GM12864 (cell line): Measurements from ENCODE around the gene RELA.

Experiments
- DNase-seq: peaks from one replicate; pipeline ENCODE4 v3.0.0-alpha.2; 2011; ENCODE audit warnings: low read depth
- H3K4me3 ChIP-seq: 2 replicates; pipeline ENCODE4 v1.5.1; 2011; ENCODE audit warnings: mild to moderate bottlenecking, low read depth, low read length, control low read depth
- TF ChIP-seq, protein P1 (sequence below): IDR thresholded peaks from 2 replicates; pipeline ENCODE4 v1.5.1; 2011; ENCODE audit warnings: low read depth, mild to moderate bottlenecking, moderate library complexity, low read length, control low read depth, inconsistent platforms; ENCODE audit errors: missing control alignments

Gene RELA

GRCh38 chr11:65651339-65651588, 11.5 kb downstream of the RELA start:
- DNase-seq = no peak
- TF ChIP-seq, protein P1, sequence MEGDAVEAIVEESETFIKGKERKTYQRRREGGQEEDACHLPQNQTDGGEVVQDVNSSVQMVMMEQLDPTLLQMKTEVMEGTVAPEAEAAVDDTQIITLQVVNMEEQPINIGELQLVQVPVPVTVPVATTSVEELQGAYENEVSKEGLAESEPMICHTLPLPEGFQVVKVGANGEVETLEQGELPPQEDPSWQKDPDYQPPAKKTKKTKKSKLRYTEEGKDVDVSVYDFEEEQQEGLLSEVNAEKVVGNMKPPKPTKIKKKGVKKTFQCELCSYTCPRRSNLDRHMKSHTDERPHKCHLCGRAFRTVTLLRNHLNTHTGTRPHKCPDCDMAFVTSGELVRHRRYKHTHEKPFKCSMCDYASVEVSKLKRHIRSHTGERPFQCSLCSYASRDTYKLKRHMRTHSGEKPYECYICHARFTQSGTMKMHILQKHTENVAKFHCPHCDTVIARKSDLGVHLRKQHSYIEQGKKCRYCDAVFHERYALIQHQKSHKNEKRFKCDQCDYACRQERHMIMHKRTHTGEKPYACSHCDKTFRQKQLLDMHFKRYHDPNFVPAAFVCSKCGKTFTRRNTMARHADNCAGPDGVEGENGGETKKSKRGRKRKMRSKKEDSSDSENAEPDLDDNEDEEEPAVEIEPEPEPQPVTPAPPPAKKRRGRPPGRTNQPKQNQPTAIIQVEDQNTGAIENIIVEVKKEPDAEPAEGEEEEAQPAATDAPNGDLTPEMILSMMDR = no peak
- H3K4me3 ChIP-seq = no peak overlapping the region

DNA sequence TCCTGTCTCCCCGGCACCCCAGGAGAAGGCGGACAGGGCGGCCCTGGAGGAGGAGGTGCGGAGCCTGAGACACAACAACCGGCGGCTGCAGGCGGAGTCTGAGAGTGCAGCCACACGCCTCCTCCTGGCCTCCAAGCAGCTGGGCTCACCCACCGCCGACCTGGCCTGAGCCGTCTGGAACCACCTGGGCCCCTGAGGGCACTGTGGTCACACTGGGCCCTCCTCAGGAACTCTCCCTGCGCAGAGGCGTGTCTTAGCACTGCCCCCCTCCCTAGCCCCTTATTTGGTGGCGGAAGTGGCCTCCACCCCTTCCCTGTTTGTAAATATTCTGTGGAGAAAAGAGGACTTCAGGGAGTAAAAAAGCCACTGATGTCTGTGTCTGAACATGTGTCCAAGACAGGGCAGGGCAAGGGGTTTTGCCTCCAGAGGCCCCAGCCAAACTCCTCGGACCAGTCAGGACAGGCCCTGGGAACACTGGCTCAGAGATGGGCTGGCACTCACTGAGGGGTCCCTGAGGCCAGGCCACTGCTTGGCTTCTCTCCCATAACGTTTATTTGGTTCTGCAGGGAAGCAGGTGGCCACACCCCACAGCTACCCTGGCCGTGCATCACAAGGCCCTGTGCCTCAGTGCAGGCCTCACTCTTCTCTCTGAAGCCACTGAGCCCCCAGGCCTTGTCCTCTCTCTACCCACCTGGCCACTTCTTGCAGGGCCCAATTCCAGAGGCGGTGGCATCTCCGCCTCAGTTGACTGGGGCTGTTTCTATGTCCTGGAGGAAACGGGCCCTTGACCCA, 12.0 kb downstream of the RELA start:
- no peak for DNase-seq
- H3K4me3 ChIP-seq = no peak overlapping the region
- TF ChIP-seq, protein P1 = no peak

- TF ChIP-seq, protein P1 = no peak
- H3K4me3 ChIP-seq = no peak overlapping the region
- no peak for DNase-seq
These were observed 12.8 kb downstream of the RELA start for GRCh38 chr11:65649656-65650546.

DNA sequence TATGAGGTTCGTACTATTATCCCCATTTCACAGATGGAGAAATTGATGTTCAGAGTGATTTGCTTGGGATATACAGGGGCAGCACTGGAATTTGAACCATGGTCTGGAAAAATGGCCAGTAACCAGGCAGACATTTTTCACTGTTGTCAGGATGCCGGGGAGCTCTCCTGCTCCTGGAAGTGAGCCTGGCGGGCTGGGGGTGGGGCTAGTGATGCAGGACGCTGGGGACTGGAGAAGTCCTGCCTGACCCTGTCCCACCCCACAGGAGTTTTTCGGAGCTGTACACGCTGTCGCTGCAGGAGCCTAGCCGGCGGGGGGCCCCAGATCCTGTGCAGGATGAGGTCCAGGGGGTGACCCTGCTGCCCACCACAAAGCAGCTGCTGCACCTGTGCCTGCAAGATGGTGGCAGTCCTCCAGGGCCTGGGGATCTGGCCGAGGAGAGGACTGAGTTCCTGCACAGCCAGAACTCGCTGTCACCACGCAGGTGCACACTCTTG, 13.7 kb downstream of the RELA start:
- no peak for DNase-seq
- TF ChIP-seq, protein P1 = no peak

DNA sequence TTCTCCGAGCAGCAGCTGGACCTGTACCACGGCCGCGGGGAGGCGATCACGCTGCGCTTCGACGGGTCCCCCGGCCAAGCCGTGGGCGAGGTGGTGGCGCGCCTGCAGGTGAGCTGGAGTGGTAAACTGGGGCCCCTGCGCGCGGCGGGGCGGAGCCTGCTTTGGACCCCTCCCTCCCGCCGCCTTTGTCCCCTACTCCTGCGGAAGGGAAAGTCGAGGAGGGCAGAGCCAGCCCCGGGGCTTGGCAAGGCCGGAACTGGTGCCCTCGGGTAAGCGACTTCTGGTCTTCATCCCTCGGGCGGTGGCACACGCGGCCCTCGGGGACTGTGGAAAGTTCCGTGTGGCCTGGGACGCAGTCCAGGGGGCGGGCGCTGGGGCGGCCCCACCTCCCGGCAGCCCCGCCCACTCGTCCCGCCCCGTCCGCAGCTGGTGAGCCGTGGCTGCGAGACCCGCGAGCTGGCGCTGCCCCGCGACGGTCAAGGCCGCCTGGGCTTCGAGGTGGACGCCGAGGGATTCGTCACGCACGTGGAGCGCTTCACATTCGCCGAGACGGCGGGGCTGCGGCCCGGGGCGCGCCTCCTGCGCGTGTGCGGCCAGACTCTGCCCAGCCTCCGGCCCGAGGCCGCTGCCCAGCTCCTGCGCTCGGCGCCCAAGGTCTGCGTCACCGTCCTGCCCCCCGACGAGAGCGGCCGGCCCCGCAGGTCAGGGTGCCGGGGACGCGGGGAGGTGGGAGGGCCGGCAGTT, 15.6 kb downstream of the RELA start:
- TF ChIP-seq, protein P1 = no peak
- H3K4me3 ChIP-seq = no peak overlapping the region
- no peak for DNase-seq

More for the DNA sequence above, 13.7 kb downstream of the RELA start:
- no peak overlapping the region for H3K4me3 ChIP-seq

- TF ChIP-seq, protein P1 = no peak
- DNase-seq = no peak
- H3K4me3 ChIP-seq = no peak overlapping the region
These were observed 16.3 kb downstream of the RELA start for GRCh38 chr11:65646288-65646957.
